ENCODE results near the gene FGGY.

FGGY gene

DNA sequence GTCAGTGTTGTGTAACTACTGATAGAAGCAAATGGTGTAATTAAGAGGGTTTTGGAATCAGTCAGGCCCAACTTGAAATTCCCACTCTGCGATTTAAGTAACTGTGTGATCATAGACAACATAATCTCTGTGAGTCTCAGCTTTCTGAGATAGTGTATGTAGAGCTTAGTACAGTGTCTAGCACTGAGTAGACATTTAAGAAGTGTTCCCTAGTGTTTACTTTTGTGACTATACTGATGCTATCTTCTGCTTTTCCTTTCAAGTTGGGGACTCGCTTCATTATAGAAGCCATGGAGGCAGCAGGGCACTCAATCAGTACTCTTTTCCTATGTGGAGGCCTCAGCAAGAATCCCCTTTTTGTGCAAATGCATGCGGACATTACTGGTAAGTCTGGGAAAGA is 370.1 kb downstream of the FGGY start:
- DNase-seq = no peak

DNA sequence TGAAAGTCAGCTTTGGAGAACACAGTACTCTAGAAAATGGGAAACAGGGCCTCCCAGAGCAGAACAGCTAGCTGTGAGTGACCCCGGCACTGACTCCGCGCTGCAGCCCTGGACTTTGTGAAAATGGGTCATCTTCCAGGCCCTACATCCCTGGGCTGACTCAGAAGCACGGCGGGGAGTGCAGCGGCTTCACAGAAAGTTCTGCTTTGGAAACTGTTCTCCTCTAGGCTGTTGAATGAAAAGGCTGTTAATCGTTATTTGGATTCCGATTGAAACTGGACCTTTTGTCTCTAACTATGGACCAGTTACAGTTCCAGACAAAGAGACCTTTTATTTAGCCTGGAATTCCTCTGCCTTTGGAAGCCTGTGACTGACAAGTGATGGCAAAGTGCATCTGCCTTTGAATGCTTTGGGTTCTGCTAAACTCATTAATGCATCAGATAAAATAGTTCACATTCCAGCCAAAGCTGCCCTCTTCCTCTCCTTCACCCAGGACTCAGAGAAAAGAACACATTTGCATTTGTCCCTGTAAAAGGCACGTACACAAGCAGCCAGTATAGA is 372.9 kb downstream of the FGGY start:
- no peak for DNase-seq

DNA sequence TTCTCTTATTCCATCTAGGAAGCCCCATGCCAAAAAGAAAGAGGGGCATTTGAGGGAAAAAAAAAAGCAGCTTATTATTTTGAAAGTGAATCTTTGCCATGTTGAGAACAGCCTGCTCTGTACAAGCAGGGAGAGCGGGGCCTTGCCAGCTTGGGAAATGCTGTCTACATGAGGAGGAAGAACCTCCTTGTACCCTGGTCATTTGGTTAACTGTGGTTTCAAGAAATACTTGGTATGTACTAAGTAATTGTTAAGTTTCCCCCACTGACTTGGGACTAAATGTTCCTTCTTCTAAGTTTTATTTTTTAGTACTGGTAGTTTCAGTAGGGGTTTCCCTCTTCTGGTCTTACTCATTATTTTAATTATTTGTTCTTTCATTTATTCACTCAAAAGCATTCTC is 373.8 kb downstream of the FGGY start:
- no peak for DNase-seq

DNA sequence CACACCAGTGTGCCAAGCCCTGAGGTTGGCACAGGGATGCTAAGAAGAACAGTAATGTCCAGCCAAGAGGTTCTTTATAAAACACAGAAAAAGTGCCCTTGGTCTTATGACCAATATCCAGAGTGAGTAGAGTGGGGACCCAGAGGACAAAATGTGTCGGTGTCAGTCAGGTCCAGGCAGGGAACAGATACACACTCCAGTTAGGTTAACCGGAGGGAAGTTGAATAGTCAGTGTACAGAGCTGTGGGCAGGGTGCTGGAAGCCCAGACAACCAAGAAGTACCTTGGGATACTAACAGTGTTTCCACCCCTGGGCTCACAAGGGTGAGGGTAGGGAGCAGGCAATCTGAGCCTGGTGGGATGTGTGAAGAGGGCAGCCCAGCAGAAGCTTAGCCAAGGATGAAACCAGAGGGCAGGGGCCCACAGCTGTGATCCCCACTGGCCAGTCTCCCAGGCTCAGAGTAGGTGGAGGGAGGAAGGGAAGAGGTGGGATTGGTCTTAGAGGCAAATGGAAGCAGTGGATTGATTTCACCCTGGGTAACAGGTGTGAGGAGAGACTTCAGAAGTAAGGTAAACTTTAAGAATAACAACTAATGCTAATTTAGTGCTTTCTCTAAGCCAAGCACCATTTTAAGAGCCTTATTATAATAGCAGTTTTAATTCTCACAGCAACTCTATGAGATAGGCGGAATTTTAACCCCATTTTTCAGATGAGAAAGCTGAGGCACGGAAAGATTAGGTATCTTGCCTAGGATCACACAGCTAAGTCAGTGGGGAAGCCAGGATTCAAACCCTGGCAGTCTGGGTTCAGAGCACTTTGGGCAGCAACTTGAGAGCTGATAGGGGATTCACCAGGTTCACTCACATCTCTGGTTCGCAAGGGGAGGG is 374.4 kb downstream of the FGGY start:
- DNase-seq = no peak

DNA sequence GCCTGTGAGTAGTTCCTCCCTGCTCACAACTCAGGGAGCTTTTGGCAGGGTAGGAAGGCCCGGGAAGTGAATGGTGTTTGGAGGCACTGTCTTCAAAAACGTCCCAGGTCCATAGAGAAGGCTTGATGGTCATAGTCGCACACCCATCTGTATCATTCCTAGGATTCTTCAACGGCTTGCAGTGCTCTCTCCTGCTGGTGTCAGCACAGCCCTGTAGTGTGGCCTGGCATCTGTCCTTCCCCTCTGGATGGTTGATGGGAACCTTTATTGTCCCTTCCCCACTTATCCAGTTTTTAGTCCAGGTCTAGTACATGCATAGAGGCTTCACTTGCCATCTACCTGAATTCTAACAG is 375.0 kb downstream of the FGGY start:
- DNase-seq = no peak

DNA sequence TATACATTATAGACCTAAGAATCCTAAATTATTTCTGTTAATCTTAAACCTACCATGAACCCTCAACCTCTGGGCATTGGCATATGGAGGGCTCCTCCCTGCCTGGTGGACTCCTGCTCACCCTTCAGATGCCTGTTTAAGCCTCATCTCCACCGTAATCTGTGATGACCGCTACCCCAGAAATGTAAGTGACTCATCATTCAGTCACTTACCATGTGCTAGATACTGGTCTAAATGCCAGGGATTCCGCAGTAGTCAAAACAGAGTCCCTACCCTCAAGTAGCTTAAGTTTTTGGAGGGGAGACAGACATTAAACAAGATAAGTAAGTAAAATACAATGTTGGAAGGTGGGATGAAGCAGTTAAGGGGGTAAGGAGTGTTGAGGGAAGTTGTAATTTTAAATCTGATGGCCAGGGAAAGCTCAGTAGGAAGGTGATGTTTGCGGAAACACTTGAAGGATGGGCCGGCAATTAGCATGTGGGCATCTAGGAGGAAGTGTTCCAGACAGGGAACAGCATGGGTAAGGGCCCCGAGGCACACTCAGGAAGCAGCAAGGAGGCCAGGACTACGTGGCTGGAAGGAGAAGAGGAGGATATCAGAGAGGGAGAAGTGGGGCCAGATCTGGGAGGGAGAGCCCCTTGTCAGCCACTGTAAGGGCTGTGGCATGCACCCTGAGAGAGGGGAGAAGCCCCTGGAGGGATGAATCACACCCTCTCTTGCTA is 376.1 kb downstream of the FGGY start:
- DNase-seq = no peak

DNA sequence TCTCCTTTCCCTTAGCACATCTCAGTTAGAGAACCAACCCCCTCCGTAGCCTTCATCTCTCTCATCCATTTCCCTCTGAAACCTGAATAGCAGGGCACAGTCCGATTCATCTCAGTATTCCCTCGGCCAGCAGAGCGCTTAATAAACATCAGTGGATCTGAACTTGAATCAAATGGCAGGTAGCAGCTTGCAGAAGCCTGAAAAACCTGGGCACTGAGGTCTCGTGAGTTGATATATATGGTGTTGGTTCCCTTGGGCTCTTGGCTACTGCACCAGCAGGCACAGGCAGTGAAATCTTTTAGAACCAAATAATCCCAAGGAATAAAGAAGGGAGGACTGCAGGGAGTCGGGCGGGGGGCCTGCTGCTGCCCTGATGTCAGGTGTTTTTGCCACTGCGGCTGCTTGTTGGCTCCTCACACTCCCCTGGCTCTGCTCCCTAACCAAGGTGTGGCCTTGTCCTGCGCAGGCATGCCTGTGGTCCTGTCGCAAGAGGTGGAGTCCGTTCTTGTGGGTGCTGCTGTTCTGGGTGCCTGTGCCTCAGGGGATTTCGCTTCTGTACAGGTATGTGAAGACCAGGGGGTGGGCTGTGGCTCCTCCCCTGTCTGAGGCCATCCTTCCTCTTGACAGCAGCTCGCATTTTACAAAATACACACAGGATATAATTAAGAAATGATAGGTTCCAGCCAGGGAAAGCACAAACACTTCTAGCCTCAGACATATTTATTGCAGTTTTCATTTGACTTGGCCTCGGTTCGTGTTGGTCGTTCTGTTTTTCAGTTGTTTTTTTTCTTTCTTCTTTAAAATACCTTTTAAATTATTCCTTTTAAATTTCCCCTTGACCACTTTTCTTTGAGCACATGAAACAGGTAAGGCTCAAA is 376.9 kb downstream of the FGGY start:
- no peak for DNase-seq

DNA sequence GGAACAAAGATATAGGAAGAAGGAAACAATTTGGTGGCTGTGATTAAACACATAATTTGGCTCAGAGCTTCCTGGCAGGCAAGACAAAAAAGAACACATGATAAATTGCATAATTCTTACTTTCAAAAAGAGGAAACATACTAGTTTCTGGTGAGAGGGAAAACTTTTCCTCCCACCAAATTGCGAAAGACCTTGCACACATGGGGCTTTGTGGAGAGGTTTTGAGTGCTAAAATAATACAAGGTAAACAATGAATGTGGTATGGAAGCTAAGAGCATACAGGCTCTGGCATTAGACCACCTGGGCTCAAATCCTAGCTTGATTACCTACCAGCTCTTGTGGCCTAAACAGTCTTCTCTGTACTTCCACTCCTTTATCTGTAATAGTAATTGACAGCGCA is 377.7 kb downstream of the FGGY start:
- no peak for DNase-seq

DNA sequence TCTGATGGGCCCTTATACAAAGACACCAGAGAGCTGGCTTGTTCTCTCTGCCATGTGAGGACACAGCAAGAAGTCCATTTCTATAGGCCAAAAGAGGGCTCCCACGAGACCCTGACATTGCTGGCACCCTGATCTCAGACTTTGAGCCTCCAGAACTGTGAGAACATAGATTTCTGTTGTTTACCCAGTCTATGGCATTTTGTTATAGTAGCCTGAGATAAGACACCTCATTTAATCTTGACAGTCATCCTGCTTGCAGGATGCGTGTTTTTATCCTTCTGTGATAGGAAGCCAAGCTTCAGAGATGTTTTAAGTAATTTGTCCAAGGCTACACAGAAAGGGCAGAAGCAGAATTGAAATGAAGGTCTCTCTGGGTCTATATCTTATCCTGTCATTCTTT is 379.0 kb downstream of the FGGY start:
- DNase-seq = no peak

DNA sequence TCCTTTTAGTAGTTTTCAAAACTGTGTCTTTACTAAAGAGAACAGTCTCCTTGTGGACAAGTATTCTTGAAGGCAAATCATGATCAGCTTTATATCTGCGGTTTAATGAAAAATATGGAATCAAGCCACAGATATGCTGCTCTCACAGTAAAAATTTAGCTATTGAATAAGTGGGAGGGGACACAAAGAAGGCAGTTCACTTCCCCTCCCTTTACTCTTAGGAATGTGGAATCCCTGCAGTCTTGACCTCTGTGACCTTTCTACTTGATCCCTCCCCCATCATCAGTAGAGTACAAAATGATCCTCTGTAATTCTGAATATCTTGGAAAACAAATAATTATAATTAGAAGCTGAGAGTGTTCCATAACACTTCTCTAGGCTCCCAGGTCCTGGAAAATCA is 381.1 kb downstream of the FGGY start:
- no peak for DNase-seq

DNA sequence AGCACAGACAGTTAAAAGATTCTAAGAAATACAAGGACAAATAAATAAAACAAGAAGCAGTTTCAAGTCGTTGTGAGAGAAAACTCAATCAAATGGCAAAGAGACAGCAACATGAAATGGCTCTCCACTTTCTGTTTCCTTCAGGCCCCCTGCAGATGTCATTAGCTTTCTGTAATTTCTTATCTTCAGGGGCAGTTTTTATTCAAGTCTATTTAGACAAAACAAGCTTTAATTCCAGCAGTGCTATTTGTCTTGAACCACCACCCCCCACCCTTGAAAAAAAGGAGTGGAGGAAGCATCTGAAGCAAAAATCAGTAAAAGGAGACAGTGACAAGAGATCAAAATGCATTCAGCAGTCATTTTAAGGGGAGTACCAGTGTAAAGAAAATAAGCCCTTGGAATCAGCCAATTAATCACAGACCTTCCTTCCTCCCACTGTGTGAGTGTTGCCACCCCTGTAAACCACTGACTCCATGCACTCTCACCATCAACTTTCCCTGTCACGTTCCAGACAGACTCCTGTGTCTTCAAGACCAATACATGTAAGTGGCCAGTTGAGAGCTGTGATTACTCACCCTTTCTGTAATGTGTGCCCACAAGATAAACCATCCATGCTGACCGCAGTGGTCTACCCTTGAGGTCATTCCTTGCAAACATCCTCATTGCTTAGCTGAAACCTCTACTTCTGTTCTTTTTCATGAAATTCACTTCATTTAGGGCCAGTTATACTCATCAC is 381.8 kb downstream of the FGGY start:
- DNase-seq = no peak

DNA sequence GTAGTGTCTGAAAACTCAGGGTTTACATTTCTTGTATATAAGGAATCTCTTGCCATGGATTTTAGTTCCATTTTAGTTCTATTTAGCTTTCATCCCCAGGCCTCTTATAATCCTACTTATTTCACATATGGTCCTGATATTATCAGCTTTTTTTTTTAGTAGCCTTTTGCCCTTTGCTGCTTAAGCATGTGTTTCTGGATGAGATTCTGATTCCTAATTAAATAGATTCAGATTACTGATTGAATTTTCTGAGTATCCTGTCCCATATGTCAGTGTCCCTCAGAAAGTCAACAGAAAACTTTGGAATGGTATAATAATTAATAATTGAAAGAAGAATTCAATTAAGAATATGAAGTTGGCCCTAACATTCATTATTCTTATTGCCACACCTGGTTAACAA is 383.1 kb downstream of the FGGY start:
- no peak for DNase-seq

DNA sequence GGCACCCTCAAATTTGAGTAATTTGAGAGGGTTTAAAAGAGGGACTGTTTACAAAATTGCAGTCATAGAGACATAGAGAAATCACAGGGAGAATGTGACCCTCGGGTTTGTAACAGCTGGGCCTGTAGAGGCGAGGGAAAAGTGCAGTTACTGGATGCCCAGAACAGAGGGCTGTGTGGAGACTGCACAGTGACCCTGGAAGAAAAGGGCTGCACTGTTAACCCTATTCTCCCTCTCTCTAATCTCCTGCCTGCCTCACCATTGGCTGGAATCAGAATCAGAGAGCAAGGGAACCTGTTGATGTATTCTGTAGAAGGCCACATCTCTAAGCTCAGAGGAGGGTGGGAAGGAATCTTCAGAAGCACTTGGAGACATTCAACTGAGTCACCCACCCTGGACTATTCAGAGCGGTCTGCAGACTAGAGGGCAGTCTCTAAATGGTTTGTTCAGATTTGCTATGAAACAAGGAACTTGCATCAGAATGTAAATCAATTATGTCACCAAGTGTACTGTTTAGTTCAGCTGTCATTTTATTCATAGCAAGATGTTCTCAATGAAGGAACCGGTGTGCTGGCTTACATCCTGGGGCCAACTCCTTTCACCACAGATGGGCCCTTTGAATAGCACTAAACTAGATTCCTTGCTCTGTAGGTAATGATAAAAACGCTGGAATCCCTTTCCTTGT is 385.6 kb downstream of the FGGY start:
- DNase-seq = no peak

DNA sequence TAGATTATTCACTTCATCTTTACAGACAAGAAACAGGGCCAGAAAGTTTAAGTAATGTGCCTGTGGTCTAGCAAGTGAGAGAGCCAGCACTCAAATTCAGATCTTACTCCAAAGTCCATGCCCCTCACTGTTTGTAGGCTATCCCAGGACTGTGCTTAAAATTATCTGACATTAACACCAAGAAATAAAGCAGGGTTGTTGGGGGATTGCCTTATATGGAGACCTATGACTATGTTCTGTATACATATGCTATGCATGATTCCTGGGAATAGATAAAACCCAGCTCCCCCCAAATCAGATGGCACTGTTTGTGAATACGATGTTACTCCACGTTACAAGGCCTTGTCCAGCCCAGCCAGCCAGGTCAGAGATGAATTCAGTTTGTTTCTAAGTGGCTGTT is 386.3 kb downstream of the FGGY start:
- DNase-seq = no peak

DNA sequence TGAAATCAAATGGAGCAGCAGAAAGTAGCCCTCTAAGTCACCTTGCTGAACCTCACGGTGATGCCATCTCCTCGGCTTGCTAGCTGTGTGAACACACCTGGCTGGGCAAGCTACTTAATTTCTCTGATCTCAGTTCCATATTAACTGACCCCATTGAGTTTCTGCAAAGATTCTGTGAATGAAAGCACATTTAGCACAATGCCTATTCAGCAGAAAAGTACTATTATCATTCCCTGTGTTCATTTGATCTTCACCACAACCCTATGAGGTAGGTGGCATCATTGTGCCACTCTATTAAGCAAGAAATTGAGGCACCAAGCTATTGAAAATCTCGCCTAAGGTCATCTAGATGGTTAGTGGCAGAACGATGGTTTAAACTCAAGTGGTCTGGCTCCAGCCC is 387.8 kb downstream of the FGGY start:
- DNase-seq = no peak

DNA sequence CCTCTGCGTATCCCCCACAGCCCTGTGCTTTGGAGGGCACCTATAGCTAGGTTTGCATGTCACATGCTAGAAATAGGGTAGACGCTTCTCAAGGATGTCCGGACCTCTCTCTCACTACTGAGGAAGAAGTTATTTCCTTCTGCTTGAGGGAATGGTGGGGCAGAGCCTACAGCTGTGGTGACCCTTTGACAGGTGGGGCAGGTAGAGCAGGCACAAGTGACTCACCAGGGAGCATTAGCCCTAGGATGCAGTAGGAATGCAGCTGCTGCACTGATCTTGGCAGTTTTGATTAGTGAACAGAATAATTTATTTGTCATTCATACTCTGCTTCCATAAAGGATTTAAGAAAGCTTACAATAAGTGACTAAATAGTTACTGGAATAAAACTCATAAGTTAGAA is 388.2 kb downstream of the FGGY start:
- DNase-seq = no peak

DNA sequence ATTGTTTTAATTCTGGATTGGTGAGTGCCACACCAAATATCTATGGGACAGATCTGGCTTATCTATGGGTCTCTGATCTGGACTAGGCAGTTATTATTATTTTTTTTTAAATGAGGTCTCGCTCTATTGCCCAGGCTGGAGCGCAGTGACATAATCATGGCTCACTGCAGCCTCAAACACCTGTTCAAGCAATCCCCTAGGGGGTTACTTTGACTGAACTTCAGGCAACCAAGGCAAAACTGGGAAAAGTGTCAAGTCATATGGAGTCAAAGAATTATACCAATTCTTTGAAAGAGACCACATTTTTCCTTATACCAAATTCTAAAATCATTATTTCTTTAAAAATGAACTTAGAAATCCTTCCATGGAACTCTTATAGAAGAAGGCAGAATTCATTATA is 388.8 kb downstream of the FGGY start:
- DNase-seq = no peak

DNA sequence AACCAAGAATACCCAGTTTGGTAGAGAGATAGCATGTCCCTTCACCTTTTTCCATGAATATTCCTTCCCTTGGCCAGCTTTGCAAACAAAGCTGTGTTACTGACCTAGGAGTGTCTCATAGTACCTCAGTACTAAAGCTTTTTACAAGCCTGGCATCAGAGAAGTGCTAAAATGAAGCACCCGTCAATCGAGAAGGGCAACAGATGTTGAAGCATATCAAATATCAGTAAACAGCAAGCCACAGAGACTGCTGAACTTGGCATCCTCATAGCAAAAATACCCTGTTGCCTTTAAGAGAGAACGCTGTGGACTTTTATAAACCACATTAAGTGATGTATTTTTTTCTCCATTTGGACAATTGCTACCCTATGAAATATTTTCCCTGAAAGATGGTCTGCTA is 389.3 kb downstream of the FGGY start:
- DNase-seq = no peak

DNA sequence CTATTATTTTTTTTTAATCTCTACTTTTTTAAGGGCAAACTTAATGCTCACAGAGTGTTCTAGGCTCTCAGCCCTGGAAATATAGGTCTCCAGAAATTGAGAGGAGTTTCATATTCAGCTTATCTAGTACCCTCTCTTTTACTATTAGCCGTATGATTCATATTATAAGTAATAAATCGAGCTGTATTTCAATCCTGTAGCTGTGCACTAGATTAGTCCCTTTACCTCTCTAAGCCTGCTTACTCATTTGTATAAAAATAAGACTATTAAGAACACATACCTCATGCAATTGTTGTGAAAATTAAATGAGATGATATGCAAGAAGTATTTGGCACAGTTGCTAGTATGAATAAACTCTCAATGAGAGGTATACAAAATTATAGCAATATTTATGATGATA is 389.7 kb downstream of the FGGY start:
- DNase-seq = no peak

DNA sequence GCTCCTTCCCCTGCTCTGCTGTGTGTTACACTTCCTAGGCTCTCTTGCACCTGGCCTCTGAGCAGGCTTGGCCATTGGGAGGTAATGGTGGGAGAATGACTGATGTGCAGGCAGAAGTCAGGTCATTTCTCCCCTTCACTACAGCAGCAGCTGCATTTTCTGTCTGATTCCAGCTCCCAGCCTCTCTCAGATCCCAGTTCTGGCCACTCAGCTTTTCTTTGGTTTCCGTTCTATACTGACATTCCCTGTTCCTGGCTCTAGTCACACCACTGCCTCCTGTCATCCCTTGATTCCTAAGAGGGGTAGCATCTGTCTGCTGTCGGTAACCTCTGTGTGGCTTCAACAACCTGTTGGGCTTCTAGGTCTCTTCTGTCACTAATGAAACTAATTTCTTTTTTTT is 390.2 kb downstream of the FGGY start:
- DNase-seq = no peak

DNA sequence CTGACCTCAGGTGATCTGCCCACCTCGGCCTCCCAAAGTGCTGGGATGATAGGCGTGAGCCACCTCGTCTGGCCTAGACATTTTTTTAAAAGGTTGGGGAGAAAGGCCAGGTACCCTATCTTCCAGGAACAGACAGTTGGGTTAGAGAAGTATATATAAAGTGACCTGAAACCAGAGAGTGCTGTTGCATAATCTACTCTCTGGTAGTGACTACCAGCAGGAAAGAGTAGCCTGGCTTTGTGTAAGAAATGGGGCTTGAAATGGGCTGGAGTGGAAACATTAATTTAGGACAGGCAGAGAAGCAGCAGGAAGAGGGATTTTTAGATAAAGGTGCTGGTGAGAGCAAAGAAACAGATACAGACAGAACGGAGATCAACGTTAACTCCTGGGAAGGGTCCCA is 392.1 kb downstream of the FGGY start:
- DNase-seq = no peak

DNA sequence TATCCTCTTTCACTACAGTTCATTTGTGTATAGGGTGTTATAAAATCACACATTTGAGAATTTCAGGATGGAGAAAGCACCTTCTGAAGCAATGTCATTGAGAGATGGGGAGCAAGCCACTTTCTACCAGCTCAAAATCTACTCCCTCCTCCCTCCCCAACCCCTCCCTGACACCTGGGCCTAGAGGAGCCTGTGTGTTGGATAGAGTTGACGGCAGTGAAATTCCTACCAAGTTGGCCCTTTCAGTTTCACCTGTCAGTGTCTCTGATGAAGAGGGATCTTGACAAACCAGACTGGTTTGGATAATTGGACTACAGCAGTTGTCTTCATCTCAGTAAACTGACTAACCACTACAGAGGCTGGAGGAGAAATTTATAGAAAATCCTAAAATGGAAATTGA is 392.8 kb downstream of the FGGY start:
- no peak for DNase-seq

Measured in effector CD8-positive, alpha-beta T cell (primary cell).